Left renal cortex interstitium (tissue), 4 donors: ENCODE measurements around the gene KPNA2. TPM values are rescaled to one million over a fixed set of nuclear protein-coding genes. Genes with fewer than 3 reads are reported as not detected.

ENCODE experiments used
- DNase-seq, 4 donors: peaks; one replicate each; pipeline ENCODE4 v3.0.0-alpha.2; 2013; ENCODE audit warnings: low read depth in 4 of 4, low spot score in 2 of 4, missing footprints in 1 of 4
- polyA plus RNA-seq, 4 donors: library from polyadenylated mRNA; unstranded; fragments of 120-200 nt; gene quantifications; one replicate each; pipeline ENCODE4 v1.2.1, GENCODE V29; 2013; ENCODE audit not compliant: insufficient read length in 4 of 4

KPNA2 gene
- polyA plus RNA-seq, 4 donors: 102 to 120 (median 114) TPM

DNA sequence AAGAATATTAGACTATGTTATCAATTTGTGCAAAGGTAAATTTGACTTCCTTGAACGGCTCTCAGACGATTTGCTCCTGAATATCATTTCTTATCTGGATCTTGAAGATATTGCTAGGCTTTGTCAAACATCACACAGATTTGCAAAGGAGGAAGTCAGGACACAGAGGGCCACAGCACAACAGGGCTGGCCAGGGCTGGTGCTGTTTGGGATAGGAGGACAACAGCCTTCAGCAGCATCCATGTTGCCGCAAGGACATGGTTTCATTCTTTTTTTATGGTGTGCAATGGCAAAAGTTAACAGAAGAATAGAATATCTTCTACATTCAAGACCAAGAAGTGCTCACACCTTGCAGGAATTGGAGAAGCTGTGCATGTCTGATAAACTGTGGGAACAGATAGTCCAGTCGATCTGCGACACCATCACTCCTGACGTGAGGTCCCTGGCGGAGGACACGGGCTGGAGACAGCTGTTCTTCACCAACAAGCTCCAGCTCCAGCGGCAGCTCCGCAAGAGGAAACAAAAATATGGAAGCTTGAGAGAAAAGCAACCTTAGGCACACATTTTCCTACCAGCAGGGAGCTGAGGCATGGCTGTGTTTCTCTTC lies 59.8 kb downstream of the KPNA2 start:
- no peak for DNase-seq

DNA sequence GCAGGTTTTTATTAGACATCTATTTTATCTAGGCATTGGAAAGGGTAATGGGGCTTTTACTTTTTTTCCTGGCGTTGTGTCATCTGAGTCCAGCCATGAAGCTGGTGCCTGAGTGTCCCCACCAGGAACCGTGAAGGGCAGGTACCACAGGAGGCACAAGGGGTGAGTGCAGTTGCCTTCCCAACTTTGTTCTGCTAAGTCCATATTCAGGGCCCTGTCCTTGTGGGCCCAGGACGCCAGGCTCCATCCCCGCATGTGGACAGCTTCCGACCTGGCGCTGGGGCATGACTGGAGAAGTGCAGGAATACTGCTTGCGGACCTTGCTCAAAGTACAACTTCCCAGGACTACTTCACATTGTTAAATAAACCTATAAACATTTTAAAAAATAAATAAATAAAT lies 60.6 kb downstream of the KPNA2 start:
- no peak for DNase-seq

Other genes starting within 250 kb of the KPNA2 start
- gene BPTF, start 210.2 kb upstream of the KPNA2 start, polyA plus RNA-seq: 100 to 1,000 TPM in 3 of 4 donors, 10 to 100 TPM in 1; 87.8 to 136 (median 115) TPM
- gene C17orf58, start 39.3 kb upstream of the KPNA2 start, polyA plus RNA-seq: 10 to 100 TPM; 20.1 to 25.6 (median 21.7) TPM
- gene AMZ2, start 212.3 kb downstream of the KPNA2 start, polyA plus RNA-seq: 10 to 100 TPM; 75.1 to 94.0 (median 82.0) TPM